A549 (cell line): ENCODE results near the gene PLD3.

Source experiments
- CEBPB ChIP-seq, 2 experiments: fragments of >200 bp in 1 of 2; sonication (Bioruptor Twin) in 1 of 2; formaldehyde crosslinking in 1 of 2; IDR thresholded peaks; 2 replicates each; pipeline ENCODE4 v1.6.1; 2012 to 2016
- EP300 ChIP-seq, 2 experiments: fragments of >200 bp; sonication (Bioruptor Twin); formaldehyde crosslinking; IDR thresholded peaks; 2 replicates in 1 of 2; 3 replicates in 1 of 2; pipeline ENCODE4 v1.6.1; 2016 to 2017
- RAD21 ChIP-seq, 2 experiments: fragments of >200 bp in 1 of 2; sonication (Bioruptor Twin) in 1 of 2; formaldehyde crosslinking in 1 of 2; IDR thresholded peaks in 1 of 2; conservative IDR thresholded peaks in 1 of 2; 2 replicates in 1 of 2; 3 replicates in 1 of 2; pipeline ENCODE4 v1.6.1; 2012 to 2018; ENCODE audit warnings: inconsistent platforms in 1 of 2
- ZC3H11A ChIP-seq: fragments of 450-650 bp; IDR thresholded peaks from 2 replicates; pipeline ENCODE4 v1.6.1; 2014; ENCODE audit warnings: antibody characterized with exemption, mild to moderate bottlenecking
- TF ChIP-seq, protein P1 (sequence below): fragments of >200 bp; sonication (Bioruptor Twin); formaldehyde crosslinking; IDR thresholded peaks from 3 replicates; pipeline ENCODE4 v1.5.1; 2016

DNA sequence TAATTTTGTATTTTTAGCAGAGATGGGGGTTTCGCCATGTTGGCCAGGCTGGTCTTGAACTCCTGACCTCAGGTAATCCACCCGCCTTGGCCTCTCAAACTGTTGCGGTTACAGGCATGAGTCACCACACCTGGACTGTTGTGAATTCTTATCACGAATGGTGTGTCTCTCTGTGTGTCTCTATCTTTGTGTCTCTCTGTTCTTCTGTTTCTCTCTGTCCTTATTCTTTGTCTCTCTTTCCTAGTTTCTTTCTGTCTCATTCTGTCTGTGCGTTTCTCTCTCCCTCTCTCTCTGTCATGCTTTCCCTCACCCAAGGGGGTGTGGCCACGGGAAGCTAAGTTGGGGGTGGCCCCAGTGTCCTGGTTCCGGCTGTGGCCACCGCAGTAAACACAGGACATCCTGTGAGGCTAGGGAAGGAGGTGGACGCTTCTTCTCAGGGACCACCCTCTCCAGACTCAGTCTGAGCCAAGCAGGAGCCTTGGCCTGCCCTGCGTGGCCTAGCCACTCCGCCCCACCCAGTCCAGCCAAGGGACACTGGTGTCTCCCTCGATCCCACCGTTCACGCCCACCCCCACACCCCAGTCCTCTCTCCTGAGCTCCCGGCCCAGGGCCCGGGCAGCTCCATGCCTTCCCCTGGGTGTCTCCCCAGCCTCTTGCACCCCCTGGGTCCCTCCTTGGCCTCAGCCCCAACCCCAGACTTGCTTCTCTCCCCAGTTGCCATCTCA, 68.6 kb downstream of the PLD3 start:
- TF ChIP-seq, protein P1, sequence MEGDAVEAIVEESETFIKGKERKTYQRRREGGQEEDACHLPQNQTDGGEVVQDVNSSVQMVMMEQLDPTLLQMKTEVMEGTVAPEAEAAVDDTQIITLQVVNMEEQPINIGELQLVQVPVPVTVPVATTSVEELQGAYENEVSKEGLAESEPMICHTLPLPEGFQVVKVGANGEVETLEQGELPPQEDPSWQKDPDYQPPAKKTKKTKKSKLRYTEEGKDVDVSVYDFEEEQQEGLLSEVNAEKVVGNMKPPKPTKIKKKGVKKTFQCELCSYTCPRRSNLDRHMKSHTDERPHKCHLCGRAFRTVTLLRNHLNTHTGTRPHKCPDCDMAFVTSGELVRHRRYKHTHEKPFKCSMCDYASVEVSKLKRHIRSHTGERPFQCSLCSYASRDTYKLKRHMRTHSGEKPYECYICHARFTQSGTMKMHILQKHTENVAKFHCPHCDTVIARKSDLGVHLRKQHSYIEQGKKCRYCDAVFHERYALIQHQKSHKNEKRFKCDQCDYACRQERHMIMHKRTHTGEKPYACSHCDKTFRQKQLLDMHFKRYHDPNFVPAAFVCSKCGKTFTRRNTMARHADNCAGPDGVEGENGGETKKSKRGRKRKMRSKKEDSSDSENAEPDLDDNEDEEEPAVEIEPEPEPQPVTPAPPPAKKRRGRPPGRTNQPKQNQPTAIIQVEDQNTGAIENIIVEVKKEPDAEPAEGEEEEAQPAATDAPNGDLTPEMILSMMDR, result no peak
- TF ChIP-seq RAD21 (conservative IDR thresholded peaks at IDR 0.05 in 1 of 2, IDR thresholded peaks at IDR 0.05 in 1 of 2) (no peak), ZC3H11A (no peak), CEBPB (IDR thresholded peaks at IDR 0.05) (no peak), EP300 (IDR thresholded peaks at IDR 0.05) (no peak)
